Ammon's horn (tissue), 1 donor: ENCODE data around the gene VDR.

Experiments
- DNase-seq: peaks from one replicate; pipeline ENCODE4 v3.0.0-alpha.2; 2016; ENCODE audit warnings: low spot score

Gene VDR

GRCh38 chr12:47795121-47795813 lies 109.5 kb downstream of the VDR start:
- no peak for DNase-seq

DNA sequence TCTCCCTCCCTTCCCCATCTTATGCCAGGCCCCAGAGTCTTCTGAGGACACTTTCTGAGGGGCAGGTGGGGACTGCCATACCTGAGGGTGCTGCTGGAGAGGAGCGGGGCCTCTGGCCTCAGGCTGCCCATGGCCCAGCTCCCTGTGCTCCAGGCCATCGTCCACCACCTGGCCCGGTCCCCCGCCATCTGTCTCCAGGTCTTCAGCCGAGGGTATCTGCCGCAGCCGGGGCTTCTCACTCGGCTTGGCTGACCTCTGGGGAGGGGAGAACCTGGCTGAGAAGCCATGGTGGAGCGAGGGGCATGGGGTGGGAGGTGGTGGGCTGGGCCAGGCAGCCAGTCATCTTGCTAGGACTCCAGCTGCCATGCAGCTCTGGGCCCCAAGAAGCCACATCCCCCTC lies 110.1 kb downstream of the VDR start:
- no peak for DNase-seq

DNA sequence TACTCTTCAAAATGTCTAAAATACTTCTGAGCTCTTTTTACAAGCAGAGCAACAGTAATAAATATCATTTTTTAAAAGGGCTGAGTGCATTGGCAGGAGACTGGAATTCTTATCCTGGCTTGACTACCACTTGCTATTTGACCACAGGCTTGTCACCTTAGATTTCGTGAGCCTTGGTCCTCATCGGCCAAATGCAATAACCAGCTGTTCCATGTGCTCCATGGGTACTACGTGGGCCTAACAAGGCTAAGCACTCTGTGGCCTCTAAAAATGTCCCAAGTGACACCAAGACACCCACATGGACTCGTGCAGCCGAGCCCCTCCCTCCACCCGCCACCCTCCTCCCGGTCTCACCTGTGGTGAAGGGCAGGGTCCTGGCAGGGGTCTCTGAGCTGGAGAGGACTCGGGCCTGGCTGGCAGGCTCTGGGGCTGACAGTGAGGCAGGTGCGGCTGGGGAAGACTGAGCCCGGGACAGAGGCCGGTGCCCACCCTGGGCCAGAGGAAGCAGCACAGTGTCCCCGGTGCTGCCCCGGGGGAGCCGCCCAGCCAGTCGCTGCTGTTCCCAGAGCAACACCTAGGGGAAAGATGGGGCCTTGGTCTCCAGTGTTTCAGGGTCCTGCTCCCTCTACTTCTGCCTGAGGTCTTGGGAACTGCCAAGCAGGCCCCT lies 111.6 kb downstream of the VDR start:
- no peak for DNase-seq

DNA sequence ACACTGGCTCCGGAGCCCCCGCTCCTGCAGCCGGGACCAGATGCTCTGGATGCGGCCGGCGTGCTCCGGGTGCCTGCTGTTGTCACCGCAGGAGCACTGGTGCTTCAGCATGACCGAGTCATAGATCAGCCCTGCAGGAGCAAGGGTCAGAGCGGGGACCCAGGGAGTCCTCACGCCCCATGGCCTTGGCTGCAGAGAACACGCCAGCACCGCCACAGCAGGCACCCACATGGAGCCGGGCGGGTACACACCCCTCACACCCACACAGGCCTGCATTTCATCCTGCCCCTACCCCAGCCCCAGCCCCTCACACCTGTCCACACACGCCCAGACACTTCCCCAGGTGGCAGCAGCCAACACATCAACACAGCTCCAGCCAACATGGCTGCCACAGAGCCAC lies 112.9 kb downstream of the VDR start:
- DNase-seq, result no peak
